ENCODE measurements around the gene FBXL17.

FBXL17 gene

GRCh38 chr5:108081707-108082106 is 300.2 kb downstream of the FBXL17 start:
- DNase-seq, result no peak

DNA sequence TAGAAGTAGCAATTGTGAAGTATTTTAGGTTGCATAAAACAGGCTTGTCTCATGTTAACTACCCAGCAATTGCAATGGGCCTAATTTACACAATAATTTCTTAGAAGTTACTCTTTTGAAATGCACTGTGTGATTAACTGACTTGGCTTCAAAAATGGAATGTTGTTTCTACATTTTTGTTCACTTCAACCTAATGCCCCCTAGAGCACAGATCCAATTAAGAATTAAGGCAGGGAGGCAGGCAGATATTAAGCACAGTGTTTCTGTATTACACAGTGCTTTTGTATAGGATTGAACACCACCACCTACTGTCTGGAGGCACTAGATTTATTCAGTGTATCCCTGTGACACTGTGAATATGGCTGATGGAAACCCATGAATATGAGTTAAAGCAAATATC is 302.1 kb downstream of the FBXL17 start:
- no peak for DNase-seq

DNA sequence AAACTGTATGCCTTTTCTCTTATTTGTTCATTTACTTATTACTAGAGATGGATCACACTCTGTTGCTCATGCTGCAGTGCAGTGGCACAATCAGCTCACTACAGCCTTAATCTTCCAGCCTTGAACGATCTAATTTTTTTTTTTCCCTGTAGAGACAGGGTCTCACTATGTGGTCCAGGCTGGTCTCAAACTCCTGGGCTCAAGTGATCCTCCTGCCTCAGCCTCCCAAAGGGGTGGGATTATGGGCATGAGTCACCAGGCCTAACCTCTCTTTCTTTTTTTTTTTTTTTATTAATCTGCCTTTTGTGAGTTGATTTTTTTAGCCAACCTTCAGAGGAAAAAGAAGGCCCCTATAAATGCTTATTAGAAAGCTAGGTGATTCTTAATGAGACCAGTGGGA is 303.0 kb downstream of the FBXL17 start:
- DNase-seq, result no peak

- DNase-seq, result no peak
Measured at GRCh38 chr5:108078345-108078744, 303.6 kb downstream of the FBXL17 start.

GRCh38 chr5:108074626-108075025 is 307.3 kb downstream of the FBXL17 start:
- no peak for DNase-seq

DNA sequence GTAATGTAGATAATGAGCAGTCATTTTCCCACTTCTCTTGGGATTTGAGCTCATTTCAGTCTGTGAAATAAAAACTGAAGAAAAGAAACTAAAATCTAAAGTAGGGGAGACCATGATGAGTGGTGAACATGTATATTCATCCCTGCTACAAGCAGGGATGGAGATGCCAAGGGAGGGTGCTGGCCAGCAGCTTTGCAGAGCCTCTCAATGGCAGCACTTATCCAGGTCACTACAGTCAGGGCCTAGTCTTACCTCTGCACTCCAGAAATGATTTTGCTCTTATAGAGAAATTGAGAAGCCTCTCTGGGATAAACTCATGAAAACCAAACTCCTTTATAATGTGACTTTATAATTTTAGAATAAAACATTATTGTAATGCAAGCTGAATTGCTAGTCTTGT is 317.6 kb downstream of the FBXL17 start:
- DNase-seq, result no peak

GRCh38 chr5:108061941-108062340 is 320.0 kb downstream of the FBXL17 start:
- no peak for DNase-seq

DNA sequence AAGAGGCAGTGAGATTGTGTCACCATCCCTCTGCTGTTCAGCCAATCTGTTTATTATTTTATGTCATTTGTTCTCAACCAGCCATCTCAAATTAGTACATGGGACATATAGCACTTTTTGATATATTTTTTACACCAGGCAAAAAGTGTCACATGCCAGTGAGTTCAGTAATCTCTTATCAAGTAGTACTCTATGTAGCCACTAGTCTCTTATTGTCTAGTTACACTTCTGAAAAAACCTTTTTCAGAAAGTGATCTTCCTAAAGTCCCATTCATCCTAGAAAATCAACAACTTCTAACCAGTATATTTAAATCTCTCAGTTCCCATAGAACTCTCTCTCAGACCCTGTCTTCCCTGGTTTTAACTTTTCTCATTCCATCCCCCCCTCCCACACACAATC is 321.6 kb downstream of the FBXL17 start:
- no peak for DNase-seq

GRCh38 chr5:108059334-108059733 is 322.6 kb downstream of the FBXL17 start:
- no peak for DNase-seq

GRCh38 chr5:108054349-108054748 is 327.5 kb downstream of the FBXL17 start:
- DNase-seq, result no peak

GRCh38 chr5:108046955-108047670 is 334.8 kb downstream of the FBXL17 start:
- DNase-seq, result no peak

- DNase-seq, result no peak
Measured at GRCh38 chr5:108036482-108036881, 345.4 kb downstream of the FBXL17 start.

DNA sequence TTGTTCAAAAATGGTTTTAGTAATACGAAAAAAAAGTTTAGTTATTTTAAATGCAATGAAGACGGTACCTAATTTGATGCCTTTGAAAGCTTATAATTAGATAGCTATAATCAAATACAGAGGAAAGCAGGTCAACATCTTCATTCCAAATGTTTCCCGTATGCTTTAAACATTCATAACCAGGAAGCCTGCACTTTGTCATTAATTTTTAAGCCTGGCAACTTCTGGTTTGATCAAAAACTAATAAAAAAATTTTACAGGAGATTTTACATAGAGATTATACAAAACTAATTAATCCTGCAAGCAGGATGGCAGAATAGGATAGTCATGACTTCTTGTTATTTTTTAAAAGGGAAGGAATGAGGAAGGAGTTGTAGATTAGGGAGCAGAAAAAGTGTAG is 353.0 kb downstream of the FBXL17 start:
- no peak for DNase-seq

DNA sequence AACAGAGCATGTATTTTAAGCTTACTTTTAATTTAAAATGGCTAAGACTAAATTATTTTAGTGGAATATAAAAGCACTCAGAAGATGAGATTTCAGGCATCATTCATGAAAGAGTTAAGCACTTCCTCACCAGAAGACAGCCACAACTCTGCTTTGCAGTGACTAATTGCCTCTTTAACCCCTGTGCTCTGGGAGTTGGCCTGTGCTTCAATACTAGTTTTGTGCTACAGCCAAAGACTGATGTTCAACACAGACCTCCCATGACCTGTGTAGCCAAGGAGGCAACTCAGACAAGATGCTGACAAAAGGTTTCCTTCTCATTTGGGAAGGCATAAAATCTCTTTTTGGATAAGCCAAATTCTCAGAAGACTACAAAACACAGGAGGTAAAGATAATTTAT is 353.5 kb downstream of the FBXL17 start:
- DNase-seq, result no peak

GRCh38 chr5:108025957-108026356 is 355.9 kb downstream of the FBXL17 start:
- DNase-seq, result no peak

DNA sequence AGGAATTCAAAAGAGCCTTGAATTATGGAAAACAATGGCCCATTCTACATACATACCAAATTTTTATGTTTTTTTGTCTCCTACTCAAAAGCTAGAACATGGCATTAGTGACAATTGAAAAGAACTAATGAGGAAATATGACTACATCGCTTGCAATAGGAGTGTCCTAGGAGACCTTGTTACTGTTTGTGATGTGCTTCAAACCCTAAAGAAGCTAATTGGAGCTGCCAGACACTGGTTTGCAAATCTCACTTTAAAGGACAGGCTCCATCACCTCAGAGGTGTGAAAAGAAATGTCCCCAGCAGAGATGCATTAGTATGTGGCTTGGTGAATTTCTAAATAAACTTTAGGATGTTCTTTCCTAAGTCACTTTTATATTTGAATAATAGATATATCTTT is 356.9 kb downstream of the FBXL17 start:
- no peak for DNase-seq

DNA sequence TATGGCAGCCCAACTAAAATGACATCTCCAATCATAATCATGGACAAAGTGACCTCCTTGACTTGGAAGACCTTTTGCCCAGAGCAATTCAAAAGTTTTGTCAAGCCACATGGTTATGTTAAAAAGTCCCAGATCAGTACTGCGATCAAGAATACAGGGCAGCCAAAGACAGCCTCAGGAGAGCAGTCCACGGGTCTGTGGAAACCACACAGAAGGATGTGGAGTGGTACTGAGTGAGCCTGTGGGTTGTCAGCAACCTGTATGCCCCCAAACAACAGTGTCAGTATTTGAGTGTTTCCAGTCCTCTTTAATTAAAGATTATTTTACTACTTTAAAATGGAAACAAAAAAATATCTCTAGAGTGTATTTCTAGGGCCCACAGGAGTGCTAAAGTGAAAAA is 365.8 kb downstream of the FBXL17 start:
- no peak for DNase-seq

- DNase-seq, result no peak
Measured at GRCh38 chr5:108006791-108007190, 375.1 kb downstream of the FBXL17 start.

DNA sequence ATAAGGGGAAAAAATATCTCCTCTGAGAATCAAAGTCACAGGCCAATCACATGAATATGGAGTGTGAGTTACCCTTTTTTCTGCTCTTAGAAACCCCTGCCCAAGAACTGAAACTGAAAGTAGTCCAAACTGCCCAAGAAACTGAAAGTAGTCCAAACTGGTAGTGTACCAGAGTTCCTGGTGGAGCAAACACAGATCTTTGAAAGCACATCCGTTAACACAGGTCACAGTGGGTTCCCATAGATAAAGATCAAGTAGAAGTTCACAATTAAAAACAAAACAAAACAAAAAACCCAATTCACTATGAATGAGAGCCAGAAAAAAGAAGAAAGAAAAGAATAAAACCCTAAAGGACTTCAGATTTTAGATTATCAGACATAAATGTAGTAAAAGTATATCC is 378.7 kb downstream of the FBXL17 start:
- DNase-seq, result no peak

DNA sequence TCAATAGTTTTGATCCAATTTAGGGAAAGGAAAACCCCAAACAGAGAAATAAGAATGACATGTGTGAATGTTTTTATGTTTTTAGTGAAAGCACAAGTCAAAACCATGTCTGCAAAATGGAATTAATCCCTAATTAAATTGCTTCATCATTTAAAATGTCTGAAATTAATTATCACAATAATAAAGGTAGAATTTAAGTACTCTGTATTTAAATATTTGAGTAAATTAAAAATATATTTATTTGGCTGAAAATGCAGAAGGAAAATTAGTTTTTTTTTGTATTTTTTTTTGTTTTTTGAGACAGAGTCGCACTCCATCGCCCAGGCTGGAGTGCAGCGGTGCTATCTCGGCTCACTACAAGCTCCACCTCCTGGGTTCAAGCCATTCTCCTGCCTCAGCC is 380.7 kb downstream of the FBXL17 start:
- DNase-seq, result no peak

- DNase-seq, result no peak
Measured at GRCh38 chr5:107997338-107997980, 384.4 kb downstream of the FBXL17 start.

DNA sequence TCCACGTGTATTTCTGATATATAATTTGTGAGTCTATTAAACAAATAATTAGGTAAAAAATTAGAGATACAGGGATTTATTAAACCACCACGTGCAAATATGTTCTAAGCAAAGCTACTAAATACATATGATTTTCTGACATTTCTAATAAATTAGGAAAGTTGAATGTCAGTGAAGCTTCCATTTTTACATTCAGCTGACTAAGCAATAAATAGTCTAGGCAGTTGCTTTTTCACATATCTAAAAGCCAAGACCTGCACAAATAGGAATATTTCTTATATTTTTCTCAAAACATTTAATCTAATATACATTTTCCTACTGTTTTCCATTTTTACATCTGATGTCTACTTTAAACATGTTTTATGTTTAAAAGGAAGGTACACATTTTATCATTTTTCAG is 388.6 kb downstream of the FBXL17 start:
- DNase-seq, result no peak

GRCh38 chr5:107990881-107991810 is 390.8 kb downstream of the FBXL17 start:
- no peak for DNase-seq

DNA sequence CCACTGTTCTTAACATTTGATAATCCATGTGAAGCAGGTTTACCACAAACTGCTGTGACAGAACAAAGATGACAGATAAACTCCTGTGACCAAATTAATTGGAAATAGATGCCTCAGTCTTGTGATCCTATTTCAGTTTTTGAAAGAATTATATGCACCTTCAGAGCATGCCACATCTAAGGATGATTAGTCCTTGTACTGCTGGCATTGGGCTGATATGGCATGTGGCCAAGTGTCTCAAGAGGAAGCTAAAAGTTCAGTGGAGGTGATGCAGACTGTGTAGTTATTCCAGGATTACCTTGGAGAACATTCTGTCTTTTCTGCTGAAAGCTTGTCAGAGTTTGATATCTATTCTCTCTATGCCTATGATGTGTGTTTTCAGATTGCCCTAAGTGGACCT is 396.8 kb downstream of the FBXL17 start:
- DNase-seq, result no peak
